Left lung (tissue), 10 donors: ENCODE results near the gene ZNF408. TPM values are rescaled to one million over a fixed set of nuclear protein-coding genes. Genes with fewer than 3 reads are reported as not detected.

Source experiments
- ATAC-seq: fragments of 200-7000 bp; cut with Tn5 transposase; one replicate; pipeline ENCODE4 v1.9.1; 2020; ENCODE audit warnings: moderate library complexity
- DNase-seq, 4 donors: peaks; one replicate each; pipeline ENCODE4 v3.0.0-alpha.2; 2013 to 2020
- H3K27ac ChIP-seq, 2 donors: fragments of 200-600 bp; sonication (generic) in 1 of 2; one replicate each; pipeline versions ENCODE4 v1.5.0 to v1.8.0; 2020 to 2021
- H3K27me3 ChIP-seq, 2 donors: fragments of 200-600 bp; sonication (generic) in 1 of 2; one replicate each; pipeline versions ENCODE4 v1.5.0 to v1.8.0; 2020 to 2021
- H3K36me3 ChIP-seq, 2 donors: fragments of 200-600 bp; sonication (generic) in 1 of 2; one replicate each; pipeline versions ENCODE4 v1.5.0 to v1.8.0; 2020 to 2021
- H3K4me1 ChIP-seq, 2 donors: fragments of 200-600 bp; one replicate each; pipeline ENCODE4 v1.8.0; 2021
- H3K4me3 ChIP-seq, 2 donors: fragments of 200-600 bp; sonication (generic) in 1 of 2; one replicate each; pipeline versions ENCODE4 v1.5.0 to v1.8.0; 2020 to 2021; ENCODE audit warnings: mild to moderate bottlenecking in 1 of 2
- H3K9me3 ChIP-seq, 2 donors: fragments of 200-600 bp; sonication (generic) in 1 of 2; one replicate each; pipeline versions ENCODE4 v1.5.0 to v1.8.0; 2020 to 2021
- CTCF ChIP-seq, 2 donors: fragments of 200-600 bp; sonication (generic) in 1 of 2; IDR thresholded peaks; one replicate each; pipeline versions ENCODE4 v1.5.0 to v1.8.0; 2021; ENCODE audit warnings: antibody characterized with exemption in 2 of 2
- intact Hi-C, 2 donors: fragments of 100-400 bp; cut with DNase I; formaldehyde crosslinking; loops; one replicate each; pipeline versions ENCODE4 v1.11.2 to v1.14.2; 2022
- microRNA-seq, 2 donors: library from miRNA; unstranded; fragments of <30 nt; microRNA quantifications; one replicate each; pipeline ENCODE4, GENCODE V29; 2019
- polyA plus RNA-seq, 6 donors: library from polyadenylated mRNA; unstranded; fragments of 120-200 nt; gene quantifications; one replicate each; pipeline ENCODE4 v1.2.1, GENCODE V29; 2013; ENCODE audit not compliant: insufficient read length in 6 of 6
- total RNA-seq, 2 donors: library from RNA; stranded (reverse); fragmentation: NEBNext Ultra II Directional; extraction: Animal tissue kit (Norgen Biotek cat#: 25700); gene quantifications; one replicate each; pipeline ENCODE4 v1.2.1, GENCODE V29; 2021
- donor health status: DM: no; HTN: yes; CAD: no.
- donor health status: DM: no; HTN: no; CAD: no.

The ZNF408 gene
- total and polyA plus RNA-seq, 8 donors, result 5.8 to 11.6 (median 10.1) TPM

DNA sequence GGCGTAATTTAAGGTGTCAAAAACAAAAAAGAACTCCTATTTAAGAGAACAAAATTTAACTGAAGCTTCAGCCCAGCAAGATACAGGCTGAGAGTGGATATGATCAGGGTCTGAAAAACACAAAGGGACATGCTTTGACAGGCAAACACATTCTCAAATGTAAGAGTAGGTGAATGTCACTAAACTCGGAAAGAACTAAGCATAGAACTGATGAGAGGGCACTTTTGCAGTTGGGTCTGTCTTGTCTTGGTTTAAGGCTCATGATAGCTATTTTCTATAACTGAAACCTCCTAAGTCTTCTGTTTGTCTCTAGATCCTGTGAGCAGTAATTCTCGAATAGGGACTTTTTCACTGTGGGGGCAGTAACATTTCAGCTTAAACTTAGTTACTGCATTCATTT, 45.2 kb downstream of the ZNF408 start:
- TF ChIP-seq CTCF (IDR thresholded peaks at IDR 0.05), result no peak
- Histone ChIP-seq H3K27me3 (no peaks in the 10 kb centered on the region), H3K36me3 (peaks cover 0 to 100% of the 10 kb centered on the region in 2 donors), H3K27ac (no peak overlapping the region), H3K4me1 (no peaks in the 10 kb centered on the region), H3K9me3 (no peaks in the 10 kb centered on the region), H3K4me3 (no peak overlapping the region)
- DNase-seq, result no peak
- intact Hi-C loops, result no loop called here
- no peak for ATAC-seq

- Histone ChIP-seq H3K4me1 (no peaks in the 10 kb centered on the region), H3K4me3 (no peak overlapping the region), H3K36me3 (peaks cover 3 to 97% of the 10 kb centered on the region in 2 donors), H3K27me3 (no peaks in the 10 kb centered on the region), H3K9me3 (no peaks in the 10 kb centered on the region), H3K27ac (no peak overlapping the region)
- ATAC-seq, result no peak
- DNase-seq, result no peak
- no peak for TF ChIP-seq CTCF (IDR thresholded peaks at IDR 0.05)
- intact Hi-C loops, result no loop called here
These were observed 46.3 kb downstream of the ZNF408 start for GRCh38 chr11:46747150-46747549.

Small RNA genes within 50 kb of the gene (microRNA-seq; reads per million reads assigned to microRNA genes)
- gene MIR5582, result 0.27 to 0.67 reads per million in 2 donors

Other genes with a start within 250 kb of the ZNF408 start
- gene AMBRA1, start 107.0 kb upstream of the ZNF408 start, total RNA-seq, result 10 to 100 TPM; 27.2 to 28.2 TPM
- 10 to 100 TPM; 20.4 to 25.8 (median 22.9) TPM for gene AMBRA1, start 107.0 kb upstream of the ZNF408 start, polyA plus RNA-seq
- gene HARBI1, start 83.8 kb upstream of the ZNF408 start, total RNA-seq, result 1 to 10 TPM; 4.5 to 5.0 TPM
- gene HARBI1, start 83.8 kb upstream of the ZNF408 start, polyA plus RNA-seq, result 1 to 10 TPM; 2.9 to 4.1 (median 3.2) TPM
- gene ATG13, start 83.5 kb upstream of the ZNF408 start, total RNA-seq, result 10 to 100 TPM; 54.5 to 55.4 TPM
- 10 to 100 TPM; 47.1 to 58.2 (median 51.2) TPM for gene ATG13, start 83.5 kb upstream of the ZNF408 start, polyA plus RNA-seq
- gene ARHGAP1, start 412 bp upstream of the ZNF408 start, total RNA-seq, result 10 to 100 TPM; 81.8 to 90.3 TPM
- 10 to 100 TPM; 59.9 to 72.9 (median 66.3) TPM for gene ARHGAP1, start 412 bp upstream of the ZNF408 start, polyA plus RNA-seq
- gene F2, start 18.2 kb downstream of the ZNF408 start, total RNA-seq, result not detected
- under 1 TPM in 3 of 6 donors, not detected in 3; 0.17 to 0.56 (median 0.42) TPM for gene F2, start 18.2 kb downstream of the ZNF408 start, polyA plus RNA-seq
- gene CKAP5, start 145.2 kb downstream of the ZNF408 start, total RNA-seq, result 10 to 100 TPM; 58.8 to 84.1 TPM
- gene CKAP5, start 145.2 kb downstream of the ZNF408 start, polyA plus RNA-seq, result 100 to 1,000 TPM in 2 of 6 donors, 10 to 100 TPM in 4; 77.2 to 130 (median 92.7) TPM
- gene LRP4, start 217.5 kb downstream of the ZNF408 start, total RNA-seq, result 1 to 10 TPM; 4.9 to 5.0 TPM
- 10 to 100 TPM; 25.2 to 30.8 (median 26.8) TPM for gene LRP4, start 217.5 kb downstream of the ZNF408 start, polyA plus RNA-seq
- gene CSTPP1, start 235.7 kb downstream of the ZNF408 start, total RNA-seq, result 10 to 100 TPM; 28.7 to 36.4 TPM
- 10 to 100 TPM; 48.8 to 56.0 (median 52.5) TPM for gene CSTPP1, start 235.7 kb downstream of the ZNF408 start, polyA plus RNA-seq